GM12878 (cell line): ENCODE results near the gene TXLNB. TPM values are rescaled to one million over a fixed set of nuclear protein-coding genes. Genes with fewer than 3 reads are reported as not detected.

Experiments
- ATAC-seq: fragments of 200-7000 bp; cut with Tn5 transposase; 3 replicates; pipeline ENCODE4 v1.9.1; 2020; ENCODE audit warnings: mild to moderate bottlenecking, moderate library complexity
- BruUV-seq: library from RNA; stranded (reverse); fragments of 400-500 nt; replicated peaks from 2 replicates; lab custom pipeline; 2021; lab: Mats Ljungman, UMichigan
- CTCF ChIA-PET: fragments of 300-600 bp; sonication (Branson Sonifier 250); formaldehyde crosslinking; extraction: SDS; loops from one replicate; lab custom pipeline; 2021; ENCODE audit warnings: inconsistent platforms; lab: Yijun Ruan, JAX
- POLR2A ChIA-PET: fragments of 350-600 bp; formaldehyde crosslinking; extraction: SDS; loops from one replicate; lab custom pipeline; 2021; ENCODE audit warnings: inconsistent platforms; lab: Charles Lee
- RAD21 ChIA-PET: fragments of 300-600 bp; sonication (Branson Sonifier 250); formaldehyde crosslinking; loops from one replicate; lab custom pipeline; 2023; ENCODE audit warnings: antibody characterized with exemption; ENCODE audit not compliant: unreplicated experiment; lab: Charles Lee
- SMC1A ChIA-PET: fragments of 300-600 bp; sonication (Branson Sonifier 250); formaldehyde crosslinking; loops from one replicate; lab custom pipeline; 2023; ENCODE audit not compliant: unreplicated experiment, uncharacterized antibody; lab: Charles Lee
- DNase-seq: peaks from one replicate; pipeline ENCODE4 v3.0.0-alpha.2; 2011; ENCODE audit warnings: low read depth, low spot score
- FAIRE-seq: peaks from 3 replicates; lab custom pipeline; 2011; peaks lifted over from hg19 to GRCh38; lab: Jason Lieb, UNC
- H2AFZ ChIP-seq: 2 replicates; pipeline ENCODE4 v1.6.0; 2011; ENCODE audit warnings: low read depth, low read length, control low read depth; ENCODE audit not compliant: control insufficient read depth
- H3K27ac ChIP-seq: 2 replicates; pipeline ENCODE4 v1.5.1; 2011; ENCODE audit warnings: control low read depth; ENCODE audit not compliant: control insufficient read depth, insufficient read depth
- H3K27me3 ChIP-seq, 2 experiments: replicated peaks in 1 of 2; 2 replicates each; pipeline versions ENCODE4 v1.6.0 to v1.6.1; 2011; ENCODE audit warnings: low read length in 1 of 2; ENCODE audit not compliant: control insufficient read depth in 2 of 2, insufficient read depth in 2 of 2
- H3K36me3 ChIP-seq, 2 experiments: 2 replicates each; pipeline ENCODE4 v1.5.1; 2011; ENCODE audit warnings: low read length in 1 of 2; ENCODE audit not compliant: control insufficient read depth in 2 of 2, insufficient read depth in 2 of 2
- H3K4me1 ChIP-seq: 2 replicates; pipeline ENCODE4 v1.6.1; 2011; ENCODE audit warnings: mild to moderate bottlenecking, low read length, moderate library complexity, mixed read lengths; ENCODE audit not compliant: control insufficient read depth, insufficient read depth
- H3K4me2 ChIP-seq: 2 replicates; pipeline ENCODE4 v1.6.0; 2011; ENCODE audit warnings: control low read depth; ENCODE audit not compliant: control insufficient read depth, insufficient read depth
- H3K4me3 ChIP-seq: fragments of 200-600 bp; sonication (generic); 2 replicates; pipeline ENCODE4 v1.5.1; 2016
- H3K79me2 ChIP-seq: 2 replicates; pipeline ENCODE4 v1.6.0; 2011; ENCODE audit warnings: low read length; ENCODE audit not compliant: control insufficient read depth, insufficient read depth
- H3K9ac ChIP-seq: 2 replicates; pipeline ENCODE4 v1.8.0; 2011; ENCODE audit warnings: low read length, control low read depth, mixed read lengths; ENCODE audit not compliant: control insufficient read depth, insufficient read depth
- H3K9me3 ChIP-seq: replicated peaks from 3 replicates; pipeline ENCODE4 v1.5.1; 2011; ENCODE audit warnings: mild to moderate bottlenecking, low read length; ENCODE audit not compliant: control insufficient read depth, insufficient read depth
- H4K20me1 ChIP-seq: 2 replicates; pipeline ENCODE4 v1.6.0; 2011; ENCODE audit not compliant: control insufficient read depth, insufficient read depth
- ATF3 ChIP-seq: IDR thresholded peaks from 2 replicates; pipeline ENCODE4 v1.6.1; 2011; ENCODE audit warnings: low read depth, mild to moderate bottlenecking, low read length, moderate library complexity, borderline replicate concordance; ENCODE audit errors: extremely low read depth
- BCL3 ChIP-seq: IDR thresholded peaks from 2 replicates; pipeline ENCODE4 v1.6.1; 2011; ENCODE audit warnings: borderline replicate concordance, low read depth, mild to moderate bottlenecking, moderate library complexity, low read length; ENCODE audit not compliant: insufficient read depth, poor library complexity, severe bottlenecking
- CEBPB ChIP-seq, 2 experiments: fragments of 150-350 bp in 1 of 2; IDR thresholded peaks; 2 replicates each; pipeline ENCODE4 v1.6.1; 2012 to 2014; ENCODE audit warnings: low read depth in 2 of 2, low read length in 2 of 2, borderline replicate concordance in 1 of 2, inconsistent platforms in 1 of 2
- CHD2 ChIP-seq: IDR thresholded peaks from 2 replicates; pipeline ENCODE4 v1.6.1; 2011; ENCODE audit warnings: low read depth, low read length, improper control_type of control experiment, borderline replicate concordance
- GABPA ChIP-seq: IDR thresholded peaks from 2 replicates; pipeline ENCODE4 v1.6.1; 2014; ENCODE audit warnings: antibody characterized with exemption, low read depth, mild to moderate bottlenecking, inconsistent platforms
- LARP7 ChIP-seq: fragments of 450-650 bp; IDR thresholded peaks from 2 replicates; pipeline ENCODE4 v1.6.1; 2017; ENCODE audit warnings: mild to moderate bottlenecking
- NKRF ChIP-seq: fragments of 450-650 bp; conservative IDR thresholded peaks from 2 replicates; pipeline ENCODE4 v1.6.1; 2017; ENCODE audit warnings: mild to moderate bottlenecking, moderate library complexity
- POLR2AphosphoS5 ChIP-seq: IDR thresholded peaks from 2 replicates; pipeline ENCODE4 v1.6.1; 2011; ENCODE audit warnings: mild to moderate bottlenecking, low read length, inconsistent platforms
- RAD51 ChIP-seq: fragments of 450-650 bp; IDR thresholded peaks from 2 replicates; pipeline ENCODE4 v1.6.1; 2016; ENCODE audit warnings: moderate library complexity, mild to moderate bottlenecking, inconsistent platforms
- SPI1 ChIP-seq: IDR thresholded peaks from 2 replicates; pipeline ENCODE4 v1.6.1; 2011; ENCODE audit warnings: low read depth, mild to moderate bottlenecking, low read length, moderate library complexity, borderline replicate concordance; ENCODE audit not compliant: insufficient read depth
- SRF ChIP-seq, 2 experiments: IDR thresholded peaks; 2 replicates each; pipeline ENCODE4 v1.6.1; 2011; ENCODE audit warnings: low read depth in 2 of 2, low read length in 2 of 2, mild to moderate bottlenecking in 1 of 2, moderate library complexity in 1 of 2
- ZZZ3 ChIP-seq: IDR thresholded peaks from 2 replicates; pipeline ENCODE4 v1.6.1; 2011; ENCODE audit warnings: low read depth; ENCODE audit not compliant: control insufficient read depth, insufficient read length
- WGBS: methylation state at CpG from one replicate; pipeline ENCODE4 v1.1.6; 2016; ENCODE audit warnings: low lambda C conversion rate; ENCODE audit not compliant: insufficient replicate concordance, insufficient coverage; ENCODE audit errors: missing lambda C conversion rate; 5-methylcytosine and 5-hydroxymethylcytosine counted together
- in situ Hi-C: fragments of 300-500 bp; cut with MboI; formaldehyde crosslinking; loops from 9 replicates; pipeline ENCODE4 v1.14.3; 2018; ENCODE audit warnings: mixed read lengths
- intact Hi-C: fragments of 100-400 bp; cut with micrococcal nuclease; formaldehyde crosslinking; loops from one replicate; pipeline ENCODE4 v1.14.2; 2022; ENCODE audit not compliant: unreplicated experiment
- polyA plus RNA-seq, 11 experiments: library from polyadenylated mRNA; depleted of rRNA in 4 of 11; unstranded in 6 of 11; stranded (reverse) in 5 of 11; fragments of >200 nt; fragmentation: Nextera tagmentation in 4 of 11; fragmentation: Illumina TruSeq in 1 of 11; extraction: Ambion mirVana in 4 of 11; extraction: Trizol in 1 of 11; gene quantifications; 1 replicate in 1 of 11; 2 replicates in 10 of 11; pipeline versions ENCODE4 v1.2.1 to v1.2.3, GENCODE V29; 2011 to 2016; ENCODE audit warnings: inconsistent platforms in 2 of 11, missing spikeins in 2 of 11, low read depth in 1 of 11
- total RNA-seq, 4 experiments: library from RNA; depleted of rRNA in 3 of 4; stranded (reverse); fragments of >200 nt in 3 of 4; fragmentation: Illumina TruSeq in 1 of 4; extraction: Trizol in 1 of 4; gene quantifications; 2 replicates each; pipeline versions ENCODE4 v1.2.1 to v1.2.3, GENCODE V29; 2013 to 2021

Gene TXLNB
- total and polyA plus RNA-seq, 10 of the 15 experiments (the other 5 are each of a cell fraction or from before 2014, with no cell fraction given) = 0.07 to 1.3 (median 0.22) TPM; not detected in 1

- Histone ChIP-seq H3K36me3 (no peaks in the 10 kb centered on the region), H3K4me1 (peaks cover 13% of the 10 kb centered on the region), H3K27me3 (no peaks in the 10 kb centered on the region), H3K9me3 (no peaks in the 10 kb centered on the region), H4K20me1 (no peaks in the 10 kb centered on the region), H3K27ac (no peak overlapping the region), H3K4me2 (no peak overlapping the region), H3K4me3 (no peak overlapping the region), H3K79me2 (no peaks in the 10 kb centered on the region), H3K9ac (no peak overlapping the region), H2AFZ (no peak overlapping the region)
- no TSS peak for BruUV-seq
- ChIA-PET CTCF (interaction anchor here (2.1 to 2.4 kb wide), 3 partner anchors 87 to 116 kb away, joined by 8 to 22 read pairs (median 14); no protein-coding TSS in a partner anchor), POLR2A (no interaction called here), SMC1A (interaction anchor here (2.2 to 2.3 kb wide), 2 partner anchors 19 to 21 kb away, joined by 7 read pairs; no protein-coding TSS in a partner anchor), RAD21 (interaction anchor here (2.3 kb wide), 1 partner anchor 116 kb away, joined by 15 read pairs; no protein-coding TSS in a partner anchor)
- in situ Hi-C loops = no loop called here
- no peak for ATAC-seq
- intact Hi-C loops = no loop called here
- WGBS = 81% methylated on average over 3 of the region's 3 CpGs
- TF ChIP-seq SPI1 = no peak
- TF ChIP-seq RAD51 = no peak
- no peak for FAIRE-seq
- DNase-seq = no peak
These were observed 42.9 kb downstream of the TXLNB start for GRCh38 chr6:139248911-139249310.

GRCh38 chr6:139247618-139248017 is 44.2 kb downstream of the TXLNB start:
- CTCF ChIA-PET = interaction anchor here (1.2 kb wide), 1 partner anchor 117 kb away, joined by 3 read pairs; no protein-coding TSS in a partner anchor
- no peak overlapping the region for H3K27ac ChIP-seq
- peaks cover 13% of the 10 kb centered on the region for H3K4me1 ChIP-seq
- BruUV-seq = no TSS peak
- DNase-seq (no peak), FAIRE-seq (no peak), ATAC-seq (no peak)
- H3K36me3 ChIP-seq = no peaks in the 10 kb centered on the region
- no peaks in the 10 kb centered on the region for H3K27me3 ChIP-seq
- H3K9me3 ChIP-seq = no peaks in the 10 kb centered on the region
- no peaks in the 10 kb centered on the region for H3K79me2 ChIP-seq
- SMC1A ChIA-PET = interaction anchor here (1.0 kb wide), 1 partner anchor 54 kb away, joined by 3 read pairs; no protein-coding TSS in a partner anchor
- no peak overlapping the region for H3K9ac ChIP-seq
- H2AFZ ChIP-seq = no peak overlapping the region
- H4K20me1 ChIP-seq = no peaks in the 10 kb centered on the region
- POLR2A ChIA-PET = interaction anchor here (0.6 to 1.0 kb wide), 2 partner anchors 11 to 48 kb away, joined by 3 to 9 read pairs; no protein-coding TSS in a partner anchor
- intact Hi-C loops = no loop called here
- RAD21 ChIA-PET = interaction anchor here (0.7 kb wide), 2 partner anchors 24 to 44 kb away, joined by 3 read pairs; partner anchors contain the start of gene TXLNB
- H3K4me2 ChIP-seq = no peak overlapping the region
- no peak overlapping the region for H3K4me3 ChIP-seq
- 2% methylated on average over 2 of the region's 2 CpGs for WGBS
- in situ Hi-C loops = no loop called here
- no peak for TF ChIP-seq NKRF
- no peak for TF ChIP-seq GABPA
- TF ChIP-seq BCL3 = no peak
- no peak for TF ChIP-seq ATF3
- no peak for TF ChIP-seq SRF (IDR thresholded peaks at IDR 0.05; ENCODE audit: low read depth in 2 of 2, low read length in 2 of 2)
- no peak for TF ChIP-seq CEBPB (IDR thresholded peaks at IDR 0.05; ENCODE audit: borderline replicate concordance in 1 of 2, low read depth in 2 of 2, low read length in 2 of 2)
- TF ChIP-seq ZZZ3 = no peak
- no peak for TF ChIP-seq CHD2
- no peak for TF ChIP-seq POLR2AphosphoS5
- no peak for TF ChIP-seq LARP7
